Bronchial epithelial cell (primary cell): Measurements from ENCODE around the gene KRTAP19-5. TPM values are rescaled to one million over a fixed set of nuclear protein-coding genes. Genes with fewer than 3 reads are reported as not detected.
"Not testable (repeated sequence)": the region's sequence is repeated elsewhere in the genome, so short reads cannot be mapped to it uniquely, and the experiment has no call there.

Experiments
- DNase-seq: peaks from one replicate; pipeline ENCODE4 v3.0.0-alpha.2; 2010; ENCODE audit warnings: low read depth
- FAIRE-seq: peaks from 2 replicates; lab custom pipeline; 2011; peaks lifted over from hg19 to GRCh38; lab: Jason Lieb, UNC
- H3K27me3 ChIP-seq: 2 replicates; pipeline ENCODE4 v1.5.1; 2011; ENCODE audit warnings: low read length; ENCODE audit not compliant: control insufficient read depth, insufficient read depth
- H3K36me3 ChIP-seq: 2 replicates; pipeline ENCODE4 v1.5.1; 2011; ENCODE audit warnings: low read length; ENCODE audit not compliant: control insufficient read depth, insufficient read depth
- H3K4me3 ChIP-seq: 2 replicates; pipeline ENCODE4 v1.5.1; 2011; ENCODE audit warnings: mild to moderate bottlenecking, low read depth, low read length, control low read depth
- CTCF ChIP-seq: IDR thresholded peaks from 2 replicates; pipeline ENCODE4 v1.5.1; 2011; ENCODE audit warnings: mild to moderate bottlenecking, moderate library complexity, low read length, control low read depth, inconsistent platforms; ENCODE audit not compliant: insufficient read depth, severe bottlenecking
- total RNA-seq: library from RNA; depleted of rRNA; stranded (reverse); fragments of >200 nt; gene quantifications from 2 replicates; pipeline ENCODE4 v1.2.1, GENCODE V29; 2014

The KRTAP19-5 gene
- not detected in 2 replicates for total RNA-seq

DNA sequence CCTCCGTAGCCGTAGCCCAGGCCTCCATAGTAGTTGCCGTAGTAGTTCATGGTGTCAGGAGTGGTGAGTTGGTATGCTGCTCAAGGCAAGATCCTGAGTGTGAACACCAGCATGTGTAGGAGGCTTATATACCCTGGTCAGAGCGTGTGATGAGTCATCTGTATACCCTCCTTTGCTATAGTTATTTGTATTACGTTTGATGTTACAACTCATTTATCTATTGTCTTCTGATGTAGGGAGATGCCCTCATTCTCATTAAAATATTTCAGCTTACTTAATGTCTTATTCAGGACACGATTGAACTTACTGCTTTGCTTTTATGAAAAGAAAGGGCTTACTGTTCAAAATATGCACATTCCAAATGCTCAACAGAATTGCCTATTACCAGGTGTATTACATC, at the start of gene KRTAP19-5:
KRTAP19-5 (minus strand) TSS at position 101 of the 400 bp plus-strand sequence; CDS start at position 50, 51 bp downstream.
- FAIRE-seq: no peak

DNA sequence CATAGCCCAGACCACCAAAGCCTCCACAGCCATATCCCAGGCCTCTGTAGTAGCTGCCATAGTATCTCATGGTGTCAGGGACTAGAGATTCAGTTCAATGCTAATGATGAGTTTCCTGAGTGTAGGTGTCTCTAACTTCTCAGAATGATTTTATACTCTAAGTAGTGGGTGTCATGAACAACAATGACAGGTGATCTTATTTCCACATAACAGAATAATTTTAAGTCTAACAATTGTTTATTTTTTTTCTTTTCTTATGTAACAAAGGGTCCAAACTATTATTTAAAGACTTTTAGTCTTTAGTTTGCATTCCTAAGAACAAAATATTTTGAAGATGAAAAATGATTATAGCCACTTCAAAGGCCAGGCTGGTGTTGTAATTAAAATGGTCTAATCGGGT, 39.8 kb upstream of the KRTAP19-5 start, which contains the start of gene KRTAP19-6:
KRTAP19-6 (minus strand) TSS at position 101 of the 400 bp plus-strand sequence; CDS start at position 70, 31 bp downstream.
- TF ChIP-seq CTCF: no peak
- FAIRE-seq (no peak), DNase-seq (no peak)

More for the DNA sequence above, at the start of gene KRTAP19-5:
- Histone ChIP-seq H3K4me3 (no peak within 1 kb of the TSS), H3K27me3 (no peaks in the 10 kb centered on the region), H3K36me3 (no peaks in the 10 kb centered on the region)
- TF ChIP-seq CTCF: no peak
- DNase-seq: no peak

DNA sequence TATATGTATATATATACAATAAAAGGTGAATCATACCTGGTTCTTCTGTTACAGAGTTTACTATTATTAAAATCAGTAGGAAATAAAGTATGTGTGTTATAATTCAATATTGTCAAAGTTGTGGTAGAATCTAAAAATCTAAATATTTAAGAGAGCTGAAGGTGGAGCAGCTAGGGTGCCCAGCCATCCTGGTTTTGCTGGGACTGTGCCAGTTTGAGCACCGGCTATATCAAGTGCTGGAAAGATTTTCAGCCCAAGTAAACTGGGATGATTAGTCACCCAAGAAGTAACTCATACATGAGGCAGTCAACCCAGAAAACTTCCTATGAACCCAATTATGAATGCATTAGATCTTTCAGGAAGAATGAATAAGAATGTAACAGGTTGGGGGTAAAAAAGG, 16.9 kb upstream of the KRTAP19-5 start:
- Histone ChIP-seq H3K36me3 (no peaks in the 10 kb centered on the region), H3K27me3 (no peaks in the 10 kb centered on the region), H3K4me3 (no peak overlapping the region)
- no peak for TF ChIP-seq CTCF
- DNase-seq (peak; percentile 8), FAIRE-seq (no peak)

More for the DNA sequence above, 39.8 kb upstream of the KRTAP19-5 start, which contains the start of gene KRTAP19-6:
- Histone ChIP-seq H3K4me3 (no peak within 1 kb of the TSS), H3K27me3 (no peaks in the 10 kb centered on the region), H3K36me3 (no peaks in the 10 kb centered on the region)

GRCh38 chr21:30515681-30516080, 13.7 kb upstream of the KRTAP19-5 start:
- H3K4me3 ChIP-seq: no peak overlapping the region
- no peaks in the 10 kb centered on the region for H3K27me3 ChIP-seq
- DNase-seq: no peak
- no peak for TF ChIP-seq CTCF
- H3K36me3 ChIP-seq: no peaks in the 10 kb centered on the region
- no peak for FAIRE-seq

GRCh38 chr21:30505621-30506205, 3.8 kb upstream of the KRTAP19-5 start:
- H3K36me3 ChIP-seq, FAIRE-seq, H3K27me3 ChIP-seq, DNase-seq, H3K4me3 ChIP-seq: not testable (repeated sequence)
- peak; percentile 39 for TF ChIP-seq CTCF

DNA sequence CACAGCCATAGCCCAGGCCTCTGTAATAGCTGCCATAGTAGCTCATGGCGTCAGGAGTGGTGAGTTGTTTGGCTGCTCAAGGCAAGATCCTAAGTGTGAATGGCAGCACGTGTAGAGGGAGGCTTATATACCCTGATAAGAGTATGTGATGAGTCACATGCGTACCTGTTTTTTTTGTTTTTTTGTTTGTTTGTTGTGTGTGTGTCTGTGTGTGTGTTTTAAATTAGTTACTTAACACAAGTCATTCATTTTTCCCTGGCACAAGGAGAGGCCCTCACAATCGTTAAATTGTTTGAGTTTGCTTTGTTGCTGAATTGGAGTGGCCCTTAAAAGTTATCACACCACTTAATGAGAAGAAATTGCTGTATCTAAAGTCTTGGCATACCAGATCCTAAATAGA, 4.9 kb downstream of the KRTAP19-5 start, which contains the start of gene KRTAP19-4:
KRTAP19-4 (minus strand) TSS at position 101 of the 400 bp plus-strand sequence; CDS start at position 46, 55 bp downstream.
- no peaks in the 10 kb centered on the region for H3K27me3 ChIP-seq
- H3K4me3 ChIP-seq: no peak within 1 kb of the TSS
- no peak for TF ChIP-seq CTCF
- H3K36me3 ChIP-seq: no peaks in the 10 kb centered on the region
- no peak for DNase-seq
- FAIRE-seq: peak; percentile 70
